Gastroesophageal sphincter (tissue), 4 donors: ENCODE data around the gene CCDC33. TPM values are rescaled to one million over a fixed set of nuclear protein-coding genes. Genes with fewer than 3 reads are reported as not detected.

ENCODE experiments used
- ATAC-seq: fragments of 150-250 bp; one replicate; pipeline ENCODE4 v1.9.1; 2016; ENCODE audit warnings: mild to moderate bottlenecking, moderate library complexity
- H3K27ac ChIP-seq, 4 donors: fragments of 200-600 bp; sonication (generic) in 3 of 4; 1 replicate in 3 of 4; 2 replicates in 1 of 4; pipeline ENCODE4 v1.5.1; 2016 to 2019
- H3K27me3 ChIP-seq: fragments of 200-600 bp; sonication (generic); one replicate; pipeline ENCODE4 v1.5.1; 2019
- H3K36me3 ChIP-seq, 2 donors: fragments of 200-600 bp; sonication (generic); one replicate each; pipeline ENCODE4 v1.5.1; 2019; ENCODE audit warnings: control low read depth in 1 of 2
- H3K4me1 ChIP-seq, 3 donors: fragments of 200-600 bp; sonication (generic); 1 replicate in 2 of 3; 2 replicates in 1 of 3; pipeline ENCODE4 v1.5.1; 2016 to 2019; ENCODE audit warnings: control low read depth in 2 of 3
- H3K4me3 ChIP-seq, 2 donors: fragments of 200-600 bp; sonication (generic); one replicate each; pipeline ENCODE4 v1.5.1; 2019; ENCODE audit warnings: mild to moderate bottlenecking in 1 of 2, moderate library complexity in 1 of 2
- H3K9me3 ChIP-seq, 3 donors: fragments of 200-600 bp; sonication (generic); one replicate each; pipeline ENCODE4 v1.5.1; 2017 to 2019; ENCODE audit warnings: control low read depth in 2 of 3
- EP300 ChIP-seq: sonication (generic); formaldehyde crosslinking; IDR thresholded peaks from one replicate; pipeline ENCODE4 v1.6.1; 2017; ENCODE audit warnings: antibody characterized with exemption, mild to moderate bottlenecking
- POLR2A ChIP-seq, 2 donors: fragments of 450-650 bp; IDR thresholded peaks; one replicate each; pipeline ENCODE4 v1.6.1; 2017; ENCODE audit warnings: antibody characterized with exemption in 2 of 2, mild to moderate bottlenecking in 2 of 2, moderate library complexity in 1 of 2
- POLR2AphosphoS5 ChIP-seq: sonication (generic); formaldehyde crosslinking; IDR thresholded peaks from one replicate; pipeline ENCODE4 v1.6.1; 2017; ENCODE audit warnings: antibody characterized with exemption
- WGBS, 2 donors: methylation state at CpG; one replicate each; pipeline ENCODE4 v1.1.5; 2018; ENCODE audit warnings: low coverage in 1 of 2; 5-methylcytosine and 5-hydroxymethylcytosine counted together
- total RNA-seq, 4 donors: library from RNA; depleted of rRNA; stranded (reverse); fragments of >200 nt; gene quantifications; one replicate each; pipeline ENCODE4 v1.1.0, GENCODE V29; 2016
- TF ChIP-seq, protein P1 (sequence below), 4 experiments: fragments of 200-600 bp in 2 of 4; fragments of 450-650 bp in 2 of 4; sonication (generic) in 1 of 4; IDR thresholded peaks; one replicate each; pipeline ENCODE4 v1.5.1; 2017 to 2019; ENCODE audit warnings: antibody characterized with exemption in 4 of 4, mild to moderate bottlenecking in 2 of 4, moderate library complexity in 2 of 4

The CCDC33 gene
- total RNA-seq, 4 donors from 2014 or later = not detected

DNA sequence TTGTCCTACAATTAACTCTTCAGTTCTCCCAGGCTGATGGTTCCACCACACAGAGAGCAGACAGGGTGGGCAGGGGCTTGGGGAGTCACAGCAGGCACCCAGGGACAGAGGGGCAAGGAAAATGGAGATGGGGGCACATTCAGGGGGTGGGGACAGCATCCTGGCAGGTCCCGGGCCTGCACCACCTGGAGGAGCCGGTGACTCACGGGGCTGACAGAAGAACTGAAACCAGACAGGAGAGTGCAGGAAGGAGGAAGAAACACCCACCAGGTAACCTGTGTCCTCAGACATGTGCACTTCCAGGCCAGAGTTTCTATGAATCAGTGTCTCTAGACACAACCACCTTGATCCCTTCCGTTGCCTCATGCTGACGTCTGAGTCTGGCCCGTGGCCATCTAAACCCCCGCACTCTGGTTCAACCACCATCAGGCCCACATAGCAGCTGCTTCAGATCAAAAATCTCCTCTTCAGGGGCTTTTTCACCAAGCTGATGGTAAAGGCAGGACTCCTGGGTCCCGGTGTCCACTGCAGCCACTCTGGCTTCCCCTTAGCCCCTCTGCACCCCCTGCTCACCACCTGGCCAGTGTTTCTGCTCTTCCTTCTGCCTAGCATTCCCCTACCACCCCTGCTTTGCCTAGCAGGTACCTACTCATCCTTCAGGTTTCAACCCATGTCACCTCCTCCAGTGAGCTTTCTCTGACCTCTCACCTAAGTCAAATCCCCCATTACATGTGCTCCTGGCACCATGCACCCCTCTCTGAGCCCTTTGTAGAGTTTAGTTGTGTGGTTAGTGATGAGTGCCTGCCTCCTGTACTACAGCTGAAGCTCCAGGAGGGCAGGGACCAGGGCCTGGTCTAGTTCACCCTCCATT lies 147.8 kb downstream of the CCDC33 start:
- H3K9me3 ChIP-seq = no peaks in the 10 kb centered on the region
- H3K36me3 ChIP-seq = no peaks in the 10 kb centered on the region
- no peak overlapping the region for H3K27ac ChIP-seq
- TF ChIP-seq POLR2A (IDR thresholded peaks at IDR 0.05) = no peak
- TF ChIP-seq, protein P1, sequence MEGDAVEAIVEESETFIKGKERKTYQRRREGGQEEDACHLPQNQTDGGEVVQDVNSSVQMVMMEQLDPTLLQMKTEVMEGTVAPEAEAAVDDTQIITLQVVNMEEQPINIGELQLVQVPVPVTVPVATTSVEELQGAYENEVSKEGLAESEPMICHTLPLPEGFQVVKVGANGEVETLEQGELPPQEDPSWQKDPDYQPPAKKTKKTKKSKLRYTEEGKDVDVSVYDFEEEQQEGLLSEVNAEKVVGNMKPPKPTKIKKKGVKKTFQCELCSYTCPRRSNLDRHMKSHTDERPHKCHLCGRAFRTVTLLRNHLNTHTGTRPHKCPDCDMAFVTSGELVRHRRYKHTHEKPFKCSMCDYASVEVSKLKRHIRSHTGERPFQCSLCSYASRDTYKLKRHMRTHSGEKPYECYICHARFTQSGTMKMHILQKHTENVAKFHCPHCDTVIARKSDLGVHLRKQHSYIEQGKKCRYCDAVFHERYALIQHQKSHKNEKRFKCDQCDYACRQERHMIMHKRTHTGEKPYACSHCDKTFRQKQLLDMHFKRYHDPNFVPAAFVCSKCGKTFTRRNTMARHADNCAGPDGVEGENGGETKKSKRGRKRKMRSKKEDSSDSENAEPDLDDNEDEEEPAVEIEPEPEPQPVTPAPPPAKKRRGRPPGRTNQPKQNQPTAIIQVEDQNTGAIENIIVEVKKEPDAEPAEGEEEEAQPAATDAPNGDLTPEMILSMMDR (IDR thresholded peaks at IDR 0.05) = no peak
- no peak for TF ChIP-seq EP300
- no peak for TF ChIP-seq POLR2AphosphoS5
- H3K4me1 ChIP-seq = peaks cover 0 to 25% (median 0%) of the 10 kb centered on the region in 3 donors
- no peak for ATAC-seq
- no peak overlapping the region for H3K4me3 ChIP-seq
- WGBS, 2 donors = 66 to 75% methylated on average over 4 to 5 of the region's 8 CpGs
- peaks cover 17% of the 10 kb centered on the region for H3K27me3 ChIP-seq

DNA sequence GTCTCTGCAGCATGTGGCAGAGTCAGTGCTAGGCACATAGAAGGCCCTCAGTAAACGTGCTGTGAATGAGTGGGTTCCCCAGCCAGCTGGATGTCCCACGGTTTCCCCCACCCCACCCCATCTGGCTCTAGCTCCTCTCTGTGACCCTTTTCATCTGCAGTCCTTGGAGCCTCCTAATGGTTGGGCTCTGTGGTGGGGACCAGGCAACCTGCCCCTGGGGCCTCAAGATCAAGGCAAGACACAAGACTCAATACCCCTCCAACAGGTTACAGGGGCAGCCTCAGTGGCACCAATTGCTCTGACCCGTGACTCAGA lies 148.4 kb downstream of the CCDC33 start:
- no peak for ATAC-seq
- peaks cover 0 to 25% (median 0%) of the 10 kb centered on the region in 3 donors for H3K4me1 ChIP-seq
- H3K27me3 ChIP-seq = peaks cover 17% of the 10 kb centered on the region
- no peak overlapping the region for H3K4me3 ChIP-seq
- no peaks in the 10 kb centered on the region for H3K9me3 ChIP-seq
- no peaks in the 10 kb centered on the region for H3K36me3 ChIP-seq
- WGBS, 2 donors = 33% methylated on average over 1 of the region's 3 CpGs; no CpG with 5 or more reads in 1 of the 2 donors
- TF ChIP-seq POLR2A (IDR thresholded peaks at IDR 0.05) (no peak), EP300 (no peak), POLR2AphosphoS5 (no peak)
- TF ChIP-seq, protein P1 (IDR thresholded peaks at IDR 0.05) = no peak
- no peak overlapping the region for H3K27ac ChIP-seq

DNA sequence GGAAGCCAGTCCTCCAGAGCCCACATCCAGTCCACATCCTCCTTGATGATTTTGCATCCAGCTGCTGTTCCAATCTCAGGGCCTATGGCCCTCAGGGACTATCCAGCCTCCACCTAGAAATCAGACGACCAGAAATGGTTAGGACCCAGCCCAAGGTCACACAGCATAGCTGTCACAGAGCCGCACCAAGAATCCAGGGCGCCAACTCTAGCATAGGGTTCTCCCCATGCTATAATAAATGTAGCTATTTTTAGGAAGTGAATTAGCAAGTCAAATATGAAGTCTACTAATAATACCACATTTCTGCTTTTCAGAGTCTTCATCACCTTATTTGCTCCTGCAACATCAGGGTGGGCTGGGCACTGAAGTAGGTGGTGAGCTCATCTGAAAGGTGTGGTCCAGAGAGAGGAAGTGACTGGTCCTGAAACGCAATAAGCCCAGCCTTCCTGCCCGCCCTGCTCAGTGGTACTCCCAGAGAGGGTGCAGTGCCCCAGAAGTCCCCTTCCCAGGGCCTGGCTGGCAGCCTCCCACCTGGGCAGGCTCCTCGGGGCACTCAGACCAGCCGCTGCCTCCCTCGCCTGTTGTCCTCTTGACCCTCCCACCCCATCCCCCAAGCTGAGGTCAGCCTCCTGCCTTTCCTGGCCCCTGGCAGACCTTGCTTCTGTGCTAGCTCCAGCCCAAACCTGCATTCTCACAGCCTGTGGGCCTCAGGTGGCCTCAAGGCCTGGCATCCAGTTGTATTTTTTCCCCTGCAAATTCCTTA lies 148.9 kb downstream of the CCDC33 start:
- Histone ChIP-seq H3K9me3 (no peaks in the 10 kb centered on the region), H3K4me1 (peaks cover 0 to 25% (median 0%) of the 10 kb centered on the region in 3 donors), H3K27ac (peak overlapping the region in 2 of 4 donors; percentile 36 to 60), H3K36me3 (no peaks in the 10 kb centered on the region), H3K4me3 (no peak overlapping the region), H3K27me3 (peaks cover 17% of the 10 kb centered on the region)
- no peak for TF ChIP-seq POLR2AphosphoS5
- no peak for TF ChIP-seq POLR2A (IDR thresholded peaks at IDR 0.05)
- no peak for TF ChIP-seq EP300
- peak; percentile 45 for ATAC-seq
- WGBS, 2 donors = 65% methylated on average over 8 of the region's 8 CpGs; no CpG with 5 or more reads in 1 of the 2 donors

DNA sequence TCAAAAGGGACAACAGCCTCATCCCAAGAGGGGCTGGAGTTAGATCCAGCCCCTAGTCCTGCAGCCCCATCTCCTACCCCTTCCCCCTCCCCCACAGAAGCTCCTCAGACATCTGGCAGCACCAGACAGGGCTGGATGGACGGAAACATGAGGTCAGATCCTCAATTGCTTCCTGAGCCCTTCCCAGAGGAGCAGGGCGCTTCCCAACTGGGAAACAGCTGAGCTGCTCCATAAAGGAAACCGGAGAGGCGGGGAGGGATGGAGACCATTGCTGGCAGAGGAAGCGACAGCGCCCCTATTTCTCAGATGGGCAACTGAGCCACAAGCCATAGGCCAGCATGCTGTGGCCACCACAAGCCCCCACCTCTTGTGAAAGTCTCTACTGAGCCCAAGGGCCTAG lies 149.6 kb downstream of the CCDC33 start:
- Histone ChIP-seq H3K36me3 (no peaks in the 10 kb centered on the region), H3K27me3 (peaks cover 14% of the 10 kb centered on the region), H3K27ac (peak overlapping the region in 2 of 4 donors; percentile 36 to 60), H3K4me1 (peaks cover 0 to 25% (median 0%) of the 10 kb centered on the region in 3 donors), H3K9me3 (no peaks in the 10 kb centered on the region), H3K4me3 (no peak overlapping the region)
- no peak for TF ChIP-seq POLR2A (IDR thresholded peaks at IDR 0.05)
- ATAC-seq = no peak
- WGBS, 2 donors = 80% methylated on average over 2 of the region's 6 CpGs; no CpG with 5 or more reads in 1 of the 2 donors

Other genes starting within 250 kb of the CCDC33 start
- 10 to 100 TPM in 3 of 4 donors, 1 to 10 TPM in 1; 8.1 to 21.7 (median 13.7) TPM for gene STOML1, start 244.0 kb upstream of the CCDC33 start, total RNA-seq
- 10 to 100 TPM; 24.1 to 75.1 (median 52.1) TPM for gene PML, start 241.6 kb upstream of the CCDC33 start, total RNA-seq
- 1 to 10 TPM in 1 of 4 donors, under 1 TPM in 2, not detected in 1; 0.15 to 1.3 (median 0.31) TPM for gene GOLGA6A, start 153.8 kb upstream of the CCDC33 start, total RNA-seq
- 1 to 10 TPM in 3 of 4 donors, under 1 TPM in 1; 0.54 to 5.4 (median 1.5) TPM for gene ISLR2, start 105.7 kb upstream of the CCDC33 start, total RNA-seq
- 100 to 1,000 TPM in 2 of 4 donors, 10 to 100 TPM in 2; 52.6 to 152 (median 89.5) TPM for gene ISLR, start 62.6 kb upstream of the CCDC33 start, total RNA-seq
- under 1 TPM in 1 of 4 donors, not detected in 3; 0.12 TPM for gene STRA6, start 33.5 kb upstream of the CCDC33 start, total RNA-seq
- 1 to 10 TPM in 3 of 4 donors, under 1 TPM in 1; 0.67 to 3.7 (median 2.7) TPM for gene CYP11A1, start 131.3 kb downstream of the CCDC33 start, total RNA-seq
- gene SEMA7A, start 197.6 kb downstream of the CCDC33 start, total RNA-seq = 1 to 10 TPM in 3 of 4 donors, under 1 TPM in 1; 0.93 to 2.7 (median 1.8) TPM
- gene UBL7, start 224.8 kb downstream of the CCDC33 start, total RNA-seq = 10 to 100 TPM; 47.9 to 60.0 (median 52.0) TPM